Activated CD4-positive, alpha-beta T cell treated with anti-CD3 and anti-CD28 coated beads, Interleukin-2, Interleukin-4, amounts not matched to agents 100 ng/mL and 50 ng/mL, durations not matched to agents 16 hours and 8 hours (primary cell): Measurements from ENCODE around the gene ZNF682.
"Not testable (repeated sequence)": the region's sequence is repeated elsewhere in the genome, so short reads cannot be mapped to it uniquely, and the experiment has no call there.

Experiments used
- DNase-seq: peaks from one replicate; pipeline ENCODE4 v3.0.0-alpha.2; 2020; ENCODE audit warnings: low spot score

The ZNF682 gene

GRCh38 chr19:19997656-19998268 lies 41.5 kb downstream of the ZNF682 start:
- DNase-seq: peak; percentile 11

- no peak for DNase-seq
These were observed 72.4 kb downstream of the ZNF682 start for GRCh38 chr19:19966862-19967261.

DNA sequence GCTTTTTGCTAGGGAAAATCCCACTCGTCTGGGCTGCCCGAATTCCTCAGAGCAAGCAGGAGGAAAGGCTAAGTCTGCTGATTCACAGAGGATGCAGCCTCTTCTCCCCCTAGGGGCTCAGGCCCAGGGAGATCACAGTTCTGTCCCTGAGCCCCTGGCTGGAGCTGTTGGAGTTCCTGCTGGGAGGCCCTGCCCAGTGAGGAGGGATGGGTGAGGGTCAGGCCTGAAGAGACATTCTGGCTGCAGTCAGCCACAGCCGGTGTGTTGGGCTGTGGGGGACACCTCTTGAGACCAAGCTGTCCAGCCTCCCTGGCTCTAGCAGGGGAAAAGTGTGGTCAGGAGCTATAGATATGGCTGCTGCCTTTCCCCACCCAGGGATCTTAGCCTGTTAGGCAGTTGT lies 73.2 kb downstream of the ZNF682 start:
- not testable (repeated sequence) for DNase-seq

DNA sequence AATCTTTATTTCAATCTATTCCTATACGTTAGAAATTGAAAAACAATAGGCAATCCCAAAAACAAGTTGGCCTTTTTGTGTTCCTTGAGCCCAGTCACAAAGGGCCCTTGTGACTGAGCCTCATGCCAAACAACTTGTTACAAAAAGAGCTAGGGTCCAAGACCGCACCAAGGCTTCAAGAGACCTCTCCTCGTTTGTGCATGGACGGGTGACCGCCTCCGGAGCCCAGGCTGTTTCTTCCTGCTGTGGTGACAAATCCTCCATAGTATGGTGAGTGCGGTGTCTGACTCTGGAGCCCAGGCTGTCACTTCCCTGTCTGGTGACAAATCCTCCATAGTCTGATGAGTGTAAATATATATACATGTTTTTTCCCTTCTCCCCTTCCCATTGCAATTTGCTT lies 74.9 kb downstream of the ZNF682 start:
- no peak for DNase-seq

- DNase-seq: peak; percentile 42
These were observed 80.0 kb downstream of the ZNF682 start for GRCh38 chr19:19959151-19959799.

GRCh38 chr19:19957766-19958165 lies 81.5 kb downstream of the ZNF682 start:
- DNase-seq: not testable (repeated sequence)

GRCh38 chr19:19956434-19957075 lies 82.8 kb downstream of the ZNF682 start:
- no peak for DNase-seq

- DNase-seq: no peak
These were observed 84.1 kb downstream of the ZNF682 start for GRCh38 chr19:19955208-19955607.
